GM23338 (cell line): Measurements from ENCODE around the gene S1PR3. TPM values are rescaled to one million over a fixed set of nuclear protein-coding genes. Genes with fewer than 3 reads are reported as not detected.

Source experiments
- ATAC-seq: fragments of 200-7000 bp; cut with Tn5 transposase; 3 replicates; pipeline ENCODE4 v1.9.1; 2020
- DNase-seq: peaks from one replicate; pipeline ENCODE4 v3.0.0-alpha.2; 2015; ENCODE audit warnings: low spot score
- H2AFZ ChIP-seq: fragments of 200-600 bp; sonication (generic); 2 replicates; pipeline ENCODE4 v1.8.0; 2016; ENCODE audit warnings: antibody characterized with exemption, mild to moderate bottlenecking, moderate library complexity
- H3F3A ChIP-seq: fragments of 200-600 bp; sonication (generic); replicated peaks from 2 replicates; pipeline ENCODE4 v1.8.0; 2017; ENCODE audit warnings: antibody characterized with exemption, mixed run types, low read depth
- H3K27ac ChIP-seq: fragments of 200-600 bp; sonication (generic); 2 replicates; pipeline ENCODE4 v1.6.1; 2016; ENCODE audit warnings: low read depth
- H3K27me3 ChIP-seq: fragments of 200-600 bp; sonication (generic); 2 replicates; pipeline ENCODE4 v1.8.0; 2016; ENCODE audit warnings: mild to moderate bottlenecking, mixed run types, moderate library complexity; ENCODE audit not compliant: insufficient read depth
- H3K36me3 ChIP-seq: fragments of 200-600 bp; sonication (generic); 2 replicates; pipeline ENCODE4 v1.8.0; 2016; ENCODE audit warnings: mild to moderate bottlenecking; ENCODE audit not compliant: insufficient read depth
- H3K4me1 ChIP-seq: fragments of 200-600 bp; sonication (generic); 2 replicates; pipeline ENCODE4 v1.8.0; 2016; ENCODE audit warnings: mild to moderate bottlenecking, moderate library complexity; ENCODE audit not compliant: insufficient read depth
- H3K4me2 ChIP-seq: fragments of 200-600 bp; sonication (generic); 2 replicates; pipeline ENCODE4 v1.7.1; 2017; ENCODE audit warnings: mixed run types
- H3K4me3 ChIP-seq: fragments of 200-600 bp; sonication (generic); 2 replicates; pipeline ENCODE4 v1.6.1; 2016; ENCODE audit warnings: mixed run types
- H3K79me2 ChIP-seq: fragments of 200-600 bp; sonication (generic); replicated peaks from 2 replicates; pipeline ENCODE4 v1.8.0; 2017; ENCODE audit warnings: mild to moderate bottlenecking; ENCODE audit not compliant: insufficient read depth
- H3K9me2 ChIP-seq: fragments of 200-600 bp; sonication (generic); 2 replicates; pipeline ENCODE4 v1.8.0; 2017; ENCODE audit not compliant: insufficient read depth
- H4K20me1 ChIP-seq: fragments of 200-600 bp; sonication (generic); replicated peaks from 2 replicates; pipeline ENCODE4 v1.8.0; 2017; ENCODE audit warnings: mild to moderate bottlenecking; ENCODE audit not compliant: insufficient read depth
- H3K27ac Mint-ChIP-seq: 2 replicates; pipeline ENCODE4 v1.8.0; 2020; ENCODE audit warnings: inconsistent platforms, mild to moderate bottlenecking, moderate library complexity, mixed read lengths
- H3K27me3 Mint-ChIP-seq: 3 replicates; pipeline ENCODE4 v1.8.0; 2022; ENCODE audit warnings: low read depth, mild to moderate bottlenecking, moderate library complexity, mixed read lengths, inconsistent platforms; ENCODE audit not compliant: insufficient read depth, poor library complexity
- H3K36me3 Mint-ChIP-seq: 3 replicates; pipeline ENCODE4 v1.8.0; 2021; ENCODE audit warnings: low read depth, mild to moderate bottlenecking, inconsistent platforms, moderate library complexity, mixed read lengths
- H3K4me1 Mint-ChIP-seq: 3 replicates; pipeline ENCODE4 v1.8.0; 2020; ENCODE audit warnings: mild to moderate bottlenecking, inconsistent platforms, mixed read lengths
- H3K4me3 Mint-ChIP-seq: 3 replicates; pipeline ENCODE4 v1.8.0; 2021; ENCODE audit warnings: moderate library complexity, mild to moderate bottlenecking, inconsistent platforms, mixed read lengths
- H3K9me3 Mint-ChIP-seq: 3 replicates; pipeline ENCODE4 v1.8.0; 2020; ENCODE audit warnings: moderate library complexity, mild to moderate bottlenecking, inconsistent platforms, mixed read lengths
- CREB1 ChIP-seq: fragments of 250-450 bp; sonication (Bioruptor Pico); IDR thresholded peaks from 2 replicates; pipeline ENCODE4 v1.5.0; 2020; ENCODE audit warnings: low read depth, mild to moderate bottlenecking, moderate library complexity
- CTCF ChIP-seq, 2 experiments: fragments of 200-600 bp in 1 of 2; sonication (generic) in 1 of 2; conservative IDR thresholded peaks; 2 replicates each; pipeline versions ENCODE4 v1.5.1 to v1.6.1; 2016 to 2017; ENCODE audit warnings: antibody characterized with exemption in 2 of 2, low read depth in 2 of 2, mild to moderate bottlenecking in 2 of 2, moderate library complexity in 1 of 2
- ETS1 ChIP-seq: IDR thresholded peaks from 2 replicates; pipeline ENCODE4 v1.6.1; 2016; ENCODE audit warnings: antibody characterized with exemption
- EZH2 ChIP-seq: fragments of 200-600 bp; sonication (generic); IDR thresholded peaks from one replicate; pipeline ENCODE4 v1.8.0; 2017; ENCODE audit warnings: antibody characterized with exemption, mild to moderate bottlenecking, low read depth; ENCODE audit not compliant: unreplicated experiment
- EZH2phosphoT487 ChIP-seq: fragments of 200-600 bp; sonication (generic); IDR thresholded peaks from one replicate; pipeline ENCODE4 v1.8.1; 2018; ENCODE audit warnings: antibody characterized with exemption; ENCODE audit not compliant: unreplicated experiment
- JUNB ChIP-seq: IDR thresholded peaks from one replicate; pipeline ENCODE4 v1.6.1; 2016; ENCODE audit warnings: antibody characterized with exemption; ENCODE audit not compliant: unreplicated experiment
- NANOG ChIP-seq: IDR thresholded peaks from 2 replicates; pipeline ENCODE4 v1.6.1; 2016; ENCODE audit warnings: antibody characterized with exemption, borderline replicate concordance
- POLR2AphosphoS5 ChIP-seq: IDR thresholded peaks from 2 replicates; pipeline ENCODE4 v1.6.1; 2016; ENCODE audit warnings: antibody characterized with exemption, low read depth
- STAT1 ChIP-seq: IDR thresholded peaks from one replicate; pipeline ENCODE4 v1.6.1; 2016; ENCODE audit warnings: antibody characterized with exemption; ENCODE audit not compliant: unreplicated experiment
- ZNF114 ChIP-seq: fragments of 250-450 bp; sonication (Bioruptor Pico); IDR thresholded peaks from 2 replicates; pipeline ENCODE4 v1.5.0; 2020; ENCODE audit warnings: mild to moderate bottlenecking, moderate library complexity
- ZNF331 ChIP-seq: fragments of 250-450 bp; sonication (Bioruptor Pico); IDR thresholded peaks from 2 replicates; pipeline ENCODE4 v1.5.0; 2020; ENCODE audit warnings: low read depth, mild to moderate bottlenecking, moderate library complexity
- polyA plus RNA-seq: library from polyadenylated mRNA; unstranded; fragments of >200 nt; fragmentation: Nextera tagmentation; extraction: Ambion mirVana; gene quantifications from 2 replicates; pipeline ENCODE4 v1.2.1, GENCODE V29; 2016
- total RNA-seq: library from RNA; depleted of rRNA; stranded (reverse); fragments of >200 nt; shearing (Covaris generic); gene quantifications from 2 replicates; pipeline ENCODE4 v1.2.3, GENCODE V29; 2014
- TF ChIP-seq, protein P1 (sequence below): fragments of 250-450 bp; sonication (Bioruptor Pico); IDR thresholded peaks from 2 replicates; pipeline ENCODE4 v1.5.0; 2020; ENCODE audit warnings: mild to moderate bottlenecking, moderate library complexity
- TF ChIP-seq, protein P2 (sequence below): IDR thresholded peaks from one replicate; pipeline ENCODE4 v1.6.1; 2018; ENCODE audit warnings: antibody characterized with exemption; ENCODE audit not compliant: unreplicated experiment

Gene S1PR3
- total and polyA plus RNA-seq, 2 experiments from 2014 or later, result 2.1 to 7.6 TPM

DNA sequence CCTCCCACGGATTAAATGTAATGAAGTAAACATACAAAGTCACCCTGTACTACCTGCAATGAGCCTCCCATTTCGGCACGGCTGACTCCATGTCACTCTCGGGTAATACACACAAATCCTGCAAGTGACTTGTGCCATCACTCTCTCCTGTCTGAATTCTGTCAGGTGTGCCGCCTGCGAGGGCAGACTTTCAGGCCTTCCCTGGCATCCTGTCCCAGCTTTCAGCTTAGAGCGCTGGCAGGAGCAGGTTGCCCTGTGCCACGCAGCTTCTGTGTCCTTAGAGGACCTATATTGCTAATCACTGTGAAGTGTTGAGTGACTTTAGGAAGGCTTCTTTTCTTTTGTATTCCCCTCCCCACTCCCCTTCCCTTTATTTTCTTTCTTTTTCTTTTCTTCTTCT lies 25.8 kb upstream of the S1PR3 start:
- no peaks in the 10 kb centered on the region for H3K36me3 Mint-ChIP-seq
- TF ChIP-seq CTCF (conservative IDR thresholded peaks at IDR 0.05; ENCODE audit: low read depth in 2 of 2) (no peak), NANOG (no peak), EZH2phosphoT487 (no peak), CREB1 (CRISPR knock-in tag) (no peak), STAT1 (no peak), ZNF114 (CRISPR knock-in tag) (no peak), ZNF331 (no peak), ETS1 (no peak), POLR2AphosphoS5 (no peak), JUNB (no peak), EZH2 (no peak)
- TF ChIP-seq, protein P1, sequence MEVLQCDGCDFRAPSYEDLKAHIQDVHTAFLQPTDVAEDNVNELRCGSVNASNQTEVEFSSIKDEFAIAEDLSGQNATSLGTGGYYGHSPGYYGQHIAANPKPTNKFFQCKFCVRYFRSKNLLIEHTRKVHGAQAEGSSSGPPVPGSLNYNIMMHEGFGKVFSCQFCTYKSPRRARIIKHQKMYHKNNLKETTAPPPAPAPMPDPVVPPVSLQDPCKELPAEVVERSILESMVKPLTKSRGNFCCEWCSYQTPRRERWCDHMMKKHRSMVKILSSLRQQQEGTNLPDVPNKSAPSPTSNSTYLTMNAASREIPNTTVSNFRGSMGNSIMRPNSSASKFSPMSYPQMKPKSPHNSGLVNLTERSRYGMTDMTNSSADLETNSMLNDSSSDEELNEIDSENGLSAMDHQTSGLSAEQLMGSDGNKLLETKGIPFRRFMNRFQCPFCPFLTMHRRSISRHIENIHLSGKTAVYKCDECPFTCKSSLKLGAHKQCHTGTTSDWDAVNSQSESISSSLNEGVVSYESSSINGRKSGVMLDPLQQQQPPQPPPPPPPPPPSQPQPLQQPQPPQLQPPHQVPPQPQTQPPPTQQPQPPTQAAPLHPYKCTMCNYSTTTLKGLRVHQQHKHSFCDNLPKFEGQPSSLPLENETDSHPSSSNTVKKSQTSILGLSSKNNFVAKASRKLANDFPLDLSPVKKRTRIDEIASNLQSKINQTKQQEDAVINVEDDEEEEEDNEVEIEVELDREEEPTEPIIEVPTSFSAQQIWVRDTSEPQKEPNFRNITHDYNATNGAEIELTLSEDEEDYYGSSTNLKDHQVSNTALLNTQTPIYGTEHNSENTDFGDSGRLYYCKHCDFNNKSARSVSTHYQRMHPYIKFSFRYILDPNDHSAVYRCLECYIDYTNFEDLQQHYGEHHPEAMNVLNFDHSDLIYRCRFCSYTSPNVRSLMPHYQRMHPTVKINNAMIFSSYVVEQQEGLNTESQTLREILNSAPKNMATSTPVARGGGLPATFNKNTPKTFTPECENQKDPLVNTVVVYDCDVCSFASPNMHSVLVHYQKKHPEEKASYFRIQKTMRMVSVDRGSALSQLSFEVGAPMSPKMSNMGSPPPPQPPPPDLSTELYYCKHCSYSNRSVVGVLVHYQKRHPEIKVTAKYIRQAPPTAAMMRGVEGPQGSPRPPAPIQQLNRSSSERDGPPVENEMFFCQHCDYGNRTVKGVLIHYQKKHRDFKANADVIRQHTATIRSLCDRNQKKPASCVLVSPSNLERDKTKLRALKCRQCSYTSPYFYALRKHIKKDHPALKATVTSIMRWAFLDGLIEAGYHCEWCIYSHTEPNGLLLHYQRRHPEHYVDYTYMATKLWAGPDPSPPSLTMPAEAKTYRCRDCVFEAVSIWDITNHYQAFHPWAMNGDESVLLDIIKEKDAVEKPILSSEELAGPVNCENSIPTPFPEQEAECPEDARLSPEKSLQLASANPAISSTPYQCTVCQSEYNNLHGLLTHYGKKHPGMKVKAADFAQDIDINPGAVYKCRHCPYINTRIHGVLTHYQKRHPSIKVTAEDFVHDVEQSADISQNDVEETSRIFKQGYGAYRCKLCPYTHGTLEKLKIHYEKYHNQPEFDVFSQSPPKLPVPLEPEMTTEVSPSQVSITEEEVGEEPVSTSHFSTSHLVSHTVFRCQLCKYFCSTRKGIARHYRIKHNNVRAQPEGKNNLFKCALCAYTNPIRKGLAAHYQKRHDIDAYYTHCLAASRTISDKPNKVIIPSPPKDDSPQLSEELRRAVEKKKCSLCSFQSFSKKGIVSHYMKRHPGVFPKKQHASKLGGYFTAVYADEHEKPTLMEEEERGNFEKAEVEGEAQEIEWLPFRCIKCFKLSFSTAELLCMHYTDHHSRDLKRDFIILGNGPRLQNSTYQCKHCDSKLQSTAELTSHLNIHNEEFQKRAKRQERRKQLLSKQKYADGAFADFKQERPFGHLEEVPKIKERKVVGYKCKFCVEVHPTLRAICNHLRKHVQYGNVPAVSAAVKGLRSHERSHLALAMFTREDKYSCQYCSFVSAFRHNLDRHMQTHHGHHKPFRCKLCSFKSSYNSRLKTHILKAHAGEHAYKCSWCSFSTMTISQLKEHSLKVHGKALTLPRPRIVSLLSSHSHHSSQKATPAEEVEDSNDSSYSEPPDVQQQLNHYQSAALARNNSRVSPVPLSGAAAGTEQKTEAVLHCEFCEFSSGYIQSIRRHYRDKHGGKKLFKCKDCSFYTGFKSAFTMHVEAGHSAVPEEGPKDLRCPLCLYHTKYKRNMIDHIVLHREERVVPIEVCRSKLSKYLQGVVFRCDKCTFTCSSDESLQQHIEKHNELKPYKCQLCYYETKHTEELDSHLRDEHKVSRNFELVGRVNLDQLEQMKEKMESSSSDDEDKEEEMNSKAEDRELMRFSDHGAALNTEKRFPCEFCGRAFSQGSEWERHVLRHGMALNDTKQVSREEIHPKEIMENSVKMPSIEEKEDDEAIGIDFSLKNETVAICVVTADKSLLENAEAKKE (CRISPR knock-in tag), result no peak
- TF ChIP-seq, protein P2, sequence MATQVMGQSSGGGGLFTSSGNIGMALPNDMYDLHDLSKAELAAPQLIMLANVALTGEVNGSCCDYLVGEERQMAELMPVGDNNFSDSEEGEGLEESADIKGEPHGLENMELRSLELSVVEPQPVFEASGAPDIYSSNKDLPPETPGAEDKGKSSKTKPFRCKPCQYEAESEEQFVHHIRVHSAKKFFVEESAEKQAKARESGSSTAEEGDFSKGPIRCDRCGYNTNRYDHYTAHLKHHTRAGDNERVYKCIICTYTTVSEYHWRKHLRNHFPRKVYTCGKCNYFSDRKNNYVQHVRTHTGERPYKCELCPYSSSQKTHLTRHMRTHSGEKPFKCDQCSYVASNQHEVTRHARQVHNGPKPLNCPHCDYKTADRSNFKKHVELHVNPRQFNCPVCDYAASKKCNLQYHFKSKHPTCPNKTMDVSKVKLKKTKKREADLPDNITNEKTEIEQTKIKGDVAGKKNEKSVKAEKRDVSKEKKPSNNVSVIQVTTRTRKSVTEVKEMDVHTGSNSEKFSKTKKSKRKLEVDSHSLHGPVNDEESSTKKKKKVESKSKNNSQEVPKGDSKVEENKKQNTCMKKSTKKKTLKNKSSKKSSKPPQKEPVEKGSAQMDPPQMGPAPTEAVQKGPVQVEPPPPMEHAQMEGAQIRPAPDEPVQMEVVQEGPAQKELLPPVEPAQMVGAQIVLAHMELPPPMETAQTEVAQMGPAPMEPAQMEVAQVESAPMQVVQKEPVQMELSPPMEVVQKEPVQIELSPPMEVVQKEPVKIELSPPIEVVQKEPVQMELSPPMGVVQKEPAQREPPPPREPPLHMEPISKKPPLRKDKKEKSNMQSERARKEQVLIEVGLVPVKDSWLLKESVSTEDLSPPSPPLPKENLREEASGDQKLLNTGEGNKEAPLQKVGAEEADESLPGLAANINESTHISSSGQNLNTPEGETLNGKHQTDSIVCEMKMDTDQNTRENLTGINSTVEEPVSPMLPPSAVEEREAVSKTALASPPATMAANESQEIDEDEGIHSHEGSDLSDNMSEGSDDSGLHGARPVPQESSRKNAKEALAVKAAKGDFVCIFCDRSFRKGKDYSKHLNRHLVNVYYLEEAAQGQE, result no peak
- H3K27ac Mint-ChIP-seq, result no peak overlapping the region
- no peak overlapping the region for H3K4me3 ChIP-seq
- no peaks in the 10 kb centered on the region for H3K9me3 Mint-ChIP-seq
- no peaks in the 10 kb centered on the region for H4K20me1 ChIP-seq
- no peak for ATAC-seq
- no peak for DNase-seq
- H3K27me3 ChIP-seq, result no peaks in the 10 kb centered on the region
- no peaks in the 10 kb centered on the region for H3F3A ChIP-seq
- H3K79me2 ChIP-seq, result no peaks in the 10 kb centered on the region
- no peak overlapping the region for H3K4me3 Mint-ChIP-seq
- no peaks in the 10 kb centered on the region for H3K9me2 ChIP-seq
- H3K36me3 ChIP-seq, result no peaks in the 10 kb centered on the region
- H3K27me3 Mint-ChIP-seq, result peaks cover 3% of the 10 kb centered on the region
- H3K4me1 Mint-ChIP-seq, result peaks cover 14% of the 10 kb centered on the region
- no peak overlapping the region for H3K4me2 ChIP-seq
- no peaks in the 10 kb centered on the region for H3K4me1 ChIP-seq
- H2AFZ ChIP-seq, result no peak overlapping the region
- H3K27ac ChIP-seq, result no peak overlapping the region
